Pons (tissue), 1 donor: ENCODE data around the gene TRIM16.
"Not testable (repeated sequence)": the region's sequence is repeated elsewhere in the genome, so short reads cannot be mapped to it uniquely, and the experiment has no call there.

ENCODE experiments used
- DNase-seq: peaks from one replicate; pipeline ENCODE4 v3.0.0-alpha.2; 2016; ENCODE audit warnings: low spot score

The TRIM16 gene

DNA sequence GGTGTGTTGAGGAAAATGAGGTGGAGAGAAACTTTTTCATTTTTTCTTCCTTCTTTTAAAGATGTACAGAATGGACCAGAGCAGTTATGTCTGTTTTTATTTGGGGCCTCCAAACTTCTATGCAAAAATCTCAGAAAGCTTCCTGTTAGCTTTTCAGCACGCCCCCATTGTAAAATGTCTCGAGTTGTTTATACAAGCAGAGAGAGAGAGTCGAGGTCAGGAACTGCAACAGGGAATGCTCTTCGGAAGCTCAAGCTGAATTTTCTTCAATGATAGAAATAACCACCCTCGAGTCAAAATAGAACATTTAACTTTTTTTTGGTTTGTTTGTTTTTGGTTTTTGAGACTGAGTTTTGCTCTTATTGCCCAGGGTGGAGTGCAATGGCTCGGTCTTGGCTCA lies 68.3 kb downstream of the TRIM16 start:
- DNase-seq: not testable (repeated sequence)

DNA sequence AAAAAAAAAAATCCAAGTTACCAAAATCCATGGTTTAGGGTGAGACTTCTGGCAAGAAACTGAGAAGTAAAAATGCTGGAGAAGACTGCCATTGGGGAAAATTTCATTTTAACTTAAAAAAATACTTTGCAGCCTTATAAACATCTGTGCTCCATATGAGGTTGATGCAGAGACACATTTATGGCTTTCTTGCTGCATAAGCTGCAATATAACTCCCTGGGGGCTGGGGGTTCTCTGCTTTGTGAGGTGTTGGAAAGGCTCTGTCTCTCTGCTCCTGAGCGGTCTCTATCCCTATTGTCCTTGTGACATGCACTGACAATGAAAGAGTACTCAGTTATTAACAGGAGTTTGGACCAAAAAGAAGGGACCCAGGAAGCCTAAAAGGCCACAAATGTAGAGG lies 71.0 kb downstream of the TRIM16 start:
- DNase-seq: not testable (repeated sequence)

DNA sequence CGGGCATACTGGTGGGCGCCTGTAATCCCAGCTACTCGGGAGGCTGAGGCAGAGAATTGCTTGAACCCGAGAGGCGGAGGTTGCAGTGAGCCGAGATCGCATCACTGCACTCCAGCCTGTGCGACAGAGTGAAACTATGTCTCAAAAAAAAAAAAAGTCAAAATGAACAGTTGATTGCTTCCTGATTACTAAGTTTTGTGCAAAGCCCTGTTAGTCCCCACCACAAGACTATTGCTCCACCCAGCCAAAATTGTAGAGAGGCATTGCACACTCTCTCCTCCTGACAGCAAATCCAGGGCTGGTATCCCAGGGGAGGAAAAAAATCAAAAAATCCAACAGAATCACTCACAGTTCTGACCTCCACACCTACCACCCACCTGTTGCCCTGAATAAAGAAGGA lies 91.2 kb downstream of the TRIM16 start:
- DNase-seq: not testable (repeated sequence)

DNA sequence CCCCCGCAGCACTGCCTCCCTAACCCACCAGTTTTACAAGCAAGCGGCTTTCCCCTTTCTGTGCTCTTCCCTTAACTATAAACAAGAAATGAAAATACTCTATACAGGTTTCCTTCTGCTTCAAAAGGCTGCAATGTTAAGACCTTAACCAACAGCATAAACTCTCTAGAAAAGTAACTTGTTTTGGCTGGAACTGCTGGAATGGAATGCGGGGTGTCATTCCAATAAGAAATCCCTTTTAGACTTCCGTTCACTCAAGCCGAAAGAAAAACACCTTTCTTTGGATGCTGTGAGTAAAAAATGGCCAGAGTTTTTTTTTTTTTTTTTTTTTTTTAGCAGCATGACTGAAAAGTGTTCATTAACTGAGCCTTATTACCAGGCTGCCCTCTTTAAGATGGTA lies 92.1 kb downstream of the TRIM16 start:
- DNase-seq: not testable (repeated sequence)

DNA sequence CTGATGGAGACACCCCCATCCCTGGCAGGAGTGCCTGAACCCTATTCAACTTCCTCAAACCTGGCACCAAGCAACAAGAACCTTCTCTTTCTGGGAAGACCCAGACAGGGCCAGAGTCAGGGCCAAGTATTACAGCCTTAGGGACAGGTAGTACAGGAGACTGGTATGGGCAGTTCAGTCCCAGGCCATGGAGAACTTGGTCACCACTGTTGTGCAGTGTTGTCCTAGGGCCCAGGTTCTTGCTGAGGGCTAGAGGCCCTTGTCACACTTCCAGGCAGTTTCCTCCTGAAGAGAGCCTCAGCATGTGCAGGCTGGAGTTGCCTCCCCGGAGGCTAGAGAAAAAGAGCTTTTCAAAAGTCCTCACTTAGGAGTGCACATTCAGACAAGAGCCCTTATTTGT lies 93.3 kb downstream of the TRIM16 start:
- DNase-seq: not testable (repeated sequence)

DNA sequence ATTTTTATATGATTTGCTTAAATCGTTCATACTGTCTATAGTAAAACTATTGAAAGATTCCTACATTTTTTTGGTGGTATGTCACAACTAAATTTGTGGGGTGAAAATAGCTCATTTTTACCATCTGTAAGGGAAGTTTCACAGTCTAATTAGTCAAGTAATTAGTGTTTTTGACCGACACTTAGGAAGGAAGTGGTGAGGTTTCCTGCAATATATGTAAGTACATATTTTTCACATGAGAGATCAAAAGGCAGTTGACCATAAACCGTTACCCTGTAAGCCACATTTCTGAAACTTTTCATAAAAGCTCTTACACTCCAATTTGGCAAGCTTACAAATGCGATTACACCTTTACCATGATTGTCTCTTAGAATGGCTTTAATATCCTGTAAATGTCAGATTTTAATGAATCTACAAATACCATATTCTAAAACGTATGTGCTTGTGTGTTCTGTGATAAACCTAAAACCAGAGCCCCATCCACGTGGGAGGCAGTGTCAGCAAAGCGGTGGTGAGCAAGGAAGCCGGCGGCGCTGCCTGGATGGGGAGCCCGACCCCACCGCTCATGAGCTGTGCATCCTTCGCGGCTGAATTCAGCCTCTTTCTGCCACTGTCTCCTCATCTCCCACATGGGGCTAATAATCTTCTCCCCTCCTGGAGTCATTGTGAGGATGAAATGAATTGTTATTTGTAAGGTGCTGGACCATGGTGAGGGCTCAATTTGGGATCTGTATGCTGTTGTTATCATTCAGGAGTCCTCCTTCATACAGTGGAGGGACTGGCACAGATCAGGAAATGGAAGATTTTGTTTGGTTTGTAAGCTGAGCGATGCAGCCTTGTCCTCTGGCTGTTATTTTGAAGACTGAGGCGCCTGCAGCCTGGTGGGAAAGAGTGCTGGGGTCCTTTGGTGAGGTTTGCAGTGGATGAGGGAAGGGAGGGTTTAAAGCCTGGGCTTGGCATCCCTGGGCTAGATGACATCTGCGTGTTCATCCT lies 94.3 kb downstream of the TRIM16 start:
- DNase-seq: not testable (repeated sequence)

DNA sequence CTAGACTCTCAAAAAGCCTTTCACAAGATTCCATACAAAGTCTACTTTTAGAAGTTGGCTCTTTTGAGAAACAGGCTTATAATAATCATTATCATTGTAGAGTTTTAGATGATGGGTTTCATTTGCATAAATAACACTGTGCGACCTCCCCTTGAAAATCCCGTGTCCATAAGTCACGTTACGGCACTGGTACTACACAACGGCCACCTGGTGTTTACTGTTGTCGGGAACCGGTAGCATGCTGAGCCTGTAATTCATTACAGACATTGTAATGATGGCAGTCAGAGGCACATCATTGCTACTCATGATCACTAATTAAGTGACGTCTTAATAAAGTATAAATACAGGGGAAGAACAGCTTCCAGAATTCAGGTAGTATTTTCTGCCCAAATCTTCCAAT lies 96.1 kb downstream of the TRIM16 start:
- DNase-seq: not testable (repeated sequence)

DNA sequence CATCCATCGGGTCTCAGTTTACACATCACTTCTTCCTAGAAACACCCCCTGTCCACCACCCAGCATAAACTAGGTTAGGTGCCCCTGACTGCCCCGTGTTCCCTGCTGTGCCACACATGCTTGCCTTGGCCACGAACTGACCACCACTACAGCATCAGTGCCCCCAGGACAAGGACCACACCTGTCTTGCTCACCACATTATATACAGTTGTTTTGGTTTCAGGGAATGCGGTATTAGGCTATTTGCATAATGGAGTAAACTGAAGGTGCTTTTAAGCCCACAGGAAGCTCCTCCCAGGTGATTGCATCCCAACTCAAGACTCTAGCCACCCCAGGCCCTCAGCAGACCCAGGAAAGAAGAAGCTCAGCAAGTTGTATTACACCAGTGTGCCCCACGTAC lies 100.8 kb downstream of the TRIM16 start:
- DNase-seq: not testable (repeated sequence)

DNA sequence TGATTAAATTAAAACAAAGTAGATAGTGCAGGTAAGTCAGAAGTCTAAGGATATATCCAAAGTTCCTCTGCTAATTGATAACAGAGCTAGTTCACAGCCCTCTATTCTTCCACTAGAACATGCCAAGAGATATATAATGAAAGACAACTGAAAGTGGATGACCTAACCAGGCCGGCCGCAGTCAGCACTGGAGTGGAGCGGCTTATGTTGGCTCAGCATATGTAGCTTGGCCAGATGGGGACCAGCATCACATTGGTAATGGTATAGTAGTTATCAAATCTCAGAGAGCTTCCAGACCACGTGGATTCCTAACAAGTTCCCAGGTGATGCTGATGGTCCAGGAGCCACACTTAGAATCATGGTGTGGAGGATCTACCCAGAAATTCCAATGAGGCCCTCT lies 102.6 kb downstream of the TRIM16 start:
- not testable (repeated sequence) for DNase-seq
